ENCODE measurements around the gene DMRT2. TPM values are rescaled to one million over a fixed set of nuclear protein-coding genes. Genes with fewer than 3 reads are reported as not detected.

DMRT2 gene
- total and polyA plus RNA-seq, 2 of the 13 experiments (the other 11 are each of a cell fraction or from before 2014, with no cell fraction given) = not detected

- TF ChIP-seq, protein P1, sequence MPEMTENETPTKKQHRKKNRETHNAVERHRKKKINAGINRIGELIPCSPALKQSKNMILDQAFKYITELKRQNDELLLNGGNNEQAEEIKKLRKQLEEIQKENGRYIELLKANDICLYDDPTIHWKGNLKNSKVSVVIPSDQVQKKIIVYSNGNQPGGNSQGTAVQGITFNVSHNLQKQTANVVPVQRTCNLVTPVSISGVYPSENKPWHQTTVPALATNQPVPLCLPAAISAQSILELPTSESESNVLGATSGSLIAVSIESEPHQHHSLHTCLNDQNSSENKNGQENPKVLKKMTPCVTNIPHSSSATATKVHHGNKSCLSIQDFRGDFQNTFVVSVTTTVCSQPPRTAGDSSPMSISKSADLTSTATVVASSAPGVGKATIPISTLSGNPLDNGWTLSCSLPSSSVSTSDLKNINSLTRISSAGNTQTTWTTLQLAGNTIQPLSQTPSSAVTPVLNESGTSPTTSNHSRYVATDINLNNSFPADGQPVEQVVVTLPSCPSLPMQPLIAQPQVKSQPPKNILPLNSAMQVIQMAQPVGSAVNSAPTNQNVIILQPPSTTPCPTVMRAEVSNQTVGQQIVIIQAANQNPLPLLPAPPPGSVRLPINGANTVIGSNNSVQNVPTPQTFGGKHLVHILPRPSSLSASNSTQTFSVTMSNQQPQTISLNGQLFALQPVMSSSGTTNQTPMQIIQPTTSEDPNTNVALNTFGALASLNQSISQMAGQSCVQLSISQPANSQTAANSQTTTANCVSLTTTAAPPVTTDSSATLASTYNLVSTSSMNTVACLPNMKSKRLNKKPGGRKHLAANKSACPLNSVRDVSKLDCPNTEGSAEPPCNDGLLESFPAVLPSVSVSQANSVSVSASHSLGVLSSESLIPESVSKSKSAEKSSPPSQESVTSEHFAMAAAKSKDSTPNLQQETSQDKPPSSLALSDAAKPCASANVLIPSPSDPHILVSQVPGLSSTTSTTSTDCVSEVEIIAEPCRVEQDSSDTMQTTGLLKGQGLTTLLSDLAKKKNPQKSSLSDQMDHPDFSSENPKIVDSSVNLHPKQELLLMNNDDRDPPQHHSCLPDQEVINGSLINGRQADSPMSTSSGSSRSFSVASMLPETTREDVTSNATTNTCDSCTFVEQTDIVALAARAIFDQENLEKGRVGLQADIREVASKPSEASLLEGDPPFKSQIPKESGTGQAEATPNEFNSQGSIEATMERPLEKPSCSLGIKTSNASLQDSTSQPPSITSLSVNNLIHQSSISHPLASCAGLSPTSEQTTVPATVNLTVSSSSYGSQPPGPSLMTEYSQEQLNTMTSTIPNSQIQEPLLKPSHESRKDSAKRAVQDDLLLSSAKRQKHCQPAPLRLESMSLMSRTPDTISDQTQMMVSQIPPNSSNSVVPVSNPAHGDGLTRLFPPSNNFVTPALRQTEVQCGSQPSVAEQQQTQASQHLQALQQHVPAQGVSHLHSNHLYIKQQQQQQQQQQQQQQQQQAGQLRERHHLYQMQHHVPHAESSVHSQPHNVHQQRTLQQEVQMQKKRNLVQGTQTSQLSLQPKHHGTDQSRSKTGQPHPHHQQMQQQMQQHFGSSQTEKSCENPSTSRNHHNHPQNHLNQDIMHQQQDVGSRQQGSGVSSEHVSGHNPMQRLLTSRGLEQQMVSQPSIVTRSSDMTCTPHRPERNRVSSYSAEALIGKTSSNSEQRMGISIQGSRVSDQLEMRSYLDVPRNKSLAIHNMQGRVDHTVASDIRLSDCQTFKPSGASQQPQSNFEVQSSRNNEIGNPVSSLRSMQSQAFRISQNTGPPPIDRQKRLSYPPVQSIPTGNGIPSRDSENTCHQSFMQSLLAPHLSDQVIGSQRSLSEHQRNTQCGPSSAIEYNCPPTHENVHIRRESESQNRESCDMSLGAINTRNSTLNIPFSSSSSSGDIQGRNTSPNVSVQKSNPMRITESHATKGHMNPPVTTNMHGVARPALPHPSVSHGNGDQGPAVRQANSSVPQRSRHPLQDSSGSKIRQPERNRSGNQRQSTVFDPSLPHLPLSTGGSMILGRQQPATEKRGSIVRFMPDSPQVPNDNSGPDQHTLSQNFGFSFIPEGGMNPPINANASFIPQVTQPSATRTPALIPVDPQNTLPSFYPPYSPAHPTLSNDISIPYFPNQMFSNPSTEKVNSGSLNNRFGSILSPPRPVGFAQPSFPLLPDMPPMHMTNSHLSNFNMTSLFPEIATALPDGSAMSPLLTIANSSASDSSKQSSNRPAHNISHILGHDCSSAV (CRISPR knock-in tag; IDR thresholded peaks at IDR 0.05; ENCODE audit: borderline replicate concordance) = no peak
Measured at GRCh38 chr9:1096155-1096964, 46.2 kb downstream of the DMRT2 start (continued).

DNA sequence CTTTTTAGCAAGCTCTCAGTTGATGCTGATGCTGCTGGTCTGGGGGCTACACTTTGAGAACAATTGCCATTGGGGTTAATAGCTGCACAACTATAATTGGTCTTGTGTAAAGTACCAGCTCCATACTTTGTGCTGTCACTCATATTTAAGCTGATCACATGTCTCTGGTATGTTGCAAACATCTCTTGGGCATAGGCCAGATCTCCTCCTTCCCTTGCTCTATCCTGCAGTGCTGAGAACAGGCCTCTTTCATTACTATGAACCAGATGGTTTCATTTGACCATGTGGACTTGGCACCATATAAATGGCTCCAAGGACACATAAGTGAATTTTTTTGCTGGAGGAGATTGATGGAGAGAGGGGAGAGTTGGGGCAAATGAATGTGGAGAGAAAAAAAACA, 48.4 kb downstream of the DMRT2 start:
- POLR2A ChIA-PET = no interaction called here
- Histone ChIP-seq H3K4me1 (ENCODE audit: insufficient read depth, low read length) (no peaks in the 10 kb centered on the region), H4K20me1 (ENCODE audit: insufficient read depth, low read length) (no peaks in the 10 kb centered on the region), H3K79me2 (ENCODE audit: insufficient read depth, low read length) (no peaks in the 10 kb centered on the region), H3K4me2 (ENCODE audit: low read depth, low read length) (no peak overlapping the region), H3K9ac (ENCODE audit: insufficient read depth, low read depth, low read length) (no peak overlapping the region), H3K27me3 (ENCODE audit: control insufficient read depth in 1 of 2, insufficient read depth in 2 of 2, low read length in 2 of 2) (no peaks in the 10 kb centered on the region; a peak in 1 of 5 replicates), H3K36me3 (replicated peaks in 1 of 2; ENCODE audit: control insufficient read depth in 1 of 2, insufficient read depth in 2 of 2, low read length in 2 of 2) (no peaks in the 10 kb centered on the region), H2AFZ (ENCODE audit: low read length) (no peak overlapping the region), H3K9me3 (ENCODE audit: low read length) (no peaks in the 10 kb centered on the region), H3K4me3 (replicated peaks in 1 of 3; ENCODE audit: insufficient read depth in 1 of 3, low read depth in 2 of 3, low read length in 3 of 3) (no peak overlapping the region), H3K27ac (ENCODE audit: extremely low read length, insufficient read depth, low read length) (no peak overlapping the region)
- no TSS peak for BruUV-seq (replicated peaks)
- FAIRE-seq (no peak), ATAC-seq (no peak), DNase-seq (ENCODE audit: low spot score) (no peak)
- intact Hi-C loops (cut with micrococcal nuclease; ENCODE audit: unreplicated experiment) (no loop called here), in situ Hi-C loops (cut with HindIII; ENCODE audit: extremely low pct_ligation_motif_present, low pct_unique_long_range_greater_than_20kb) (no loop called here)
- no peak for TF ChIP-seq ZFP91 (CRISPR knock-in tag; IDR thresholded peaks at IDR 0.05; ENCODE audit: borderline replicate concordance)
- TF ChIP-seq MTA3 (CRISPR knock-in tag; IDR thresholded peaks at IDR 0.05) = no peak
- no peak for TF ChIP-seq SP1 (IDR thresholded peaks at IDR 0.05)
- TF ChIP-seq SP1 (CRISPR knock-in tag; IDR thresholded peaks at IDR 0.05) = no peak
- CTCF ChIA-PET (ENCODE audit: low intra/inter-chr PET ratio, low total read pairs) = no interaction called here

Data from HepG2 (cell line).